ENCODE data around the gene FUBP1. TPM values are rescaled to one million over a fixed set of nuclear protein-coding genes. Genes with fewer than 3 reads are reported as not detected.

Gene FUBP1
- total and polyA plus RNA-seq, 9 of the 15 experiments (the other 6 are each of a cell fraction or from before 2014, with no cell fraction given) = 104 to 294 (median 213) TPM

DNA sequence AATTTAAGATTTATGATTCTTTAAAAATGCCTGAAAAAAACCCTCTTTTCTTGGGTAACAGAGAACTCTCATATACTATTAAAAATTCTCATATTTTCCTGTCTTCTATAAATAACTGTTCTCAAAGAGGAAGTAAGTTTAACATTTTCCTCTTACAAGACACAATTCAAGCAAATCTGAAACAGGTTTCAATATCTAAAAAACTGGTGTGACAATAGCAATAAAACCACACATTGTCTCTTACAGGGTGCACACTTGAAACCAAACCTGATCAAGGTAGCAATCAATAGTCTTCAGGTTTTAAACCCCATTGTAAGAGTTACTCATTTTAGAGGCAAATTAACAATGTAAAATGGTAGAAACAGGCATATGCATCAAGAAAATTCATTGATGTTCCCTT lies 28.0 kb downstream of the FUBP1 start:
- intact Hi-C loops (cut with micrococcal nuclease) = no loop called here
- H3K27ac ChIP-seq (ENCODE audit: extremely low read depth, low read depth, low read length) = no peak overlapping the region
- BruUV-seq (replicated peaks) = no TSS peak

More for the DNA sequence above, 28.0 kb downstream of the FUBP1 start:
- in situ Hi-C loops (cut with MboI) = no loop called here
- no peaks in the 10 kb centered on the region for H3K9me3 ChIP-seq (replicated peaks; ENCODE audit: control insufficient read depth, insufficient read depth, low read depth, low read length)
- H3K4me1 ChIP-seq (replicated peaks in 1 of 2; ENCODE audit: control insufficient read depth in 2 of 2, insufficient read depth in 2 of 2, low read length in 2 of 2) = no peaks in the 10 kb centered on the region
- no peaks in the 10 kb centered on the region for H4K20me1 ChIP-seq (replicated peaks; ENCODE audit: control insufficient read depth, insufficient read depth, low read length)
- no peaks in the 10 kb centered on the region for H3K27me3 ChIP-seq (ENCODE audit: control insufficient read depth in 2 of 2, insufficient read depth in 2 of 2, low read length in 2 of 2)
- peaks cover 16% of the 10 kb centered on the region; the same call in 1 of the 3 replicates for H3K79me2 ChIP-seq (ENCODE audit: control insufficient read depth, insufficient read depth, low read length)
- ATAC-seq = no peak
- H3K4me2 ChIP-seq (ENCODE audit: insufficient read depth, low read length) = no peak overlapping the region
- ChIA-PET POLR2A (interaction anchor here (0.6 to 1.7 kb wide), 5 partner anchors 9 to 27 kb away, joined by 3 to 4 read pairs (median 3); no protein-coding TSS in a partner anchor), CTCF (ENCODE audit: low intra/inter-chr PET ratio) (no interaction called here)
- no peak for FAIRE-seq
- no peak for DNase-seq (ENCODE audit: extremely low read depth in 1 of 4, low spot score in 3 of 4)
- no peak overlapping the region for H2AFZ ChIP-seq (ENCODE audit: low read depth, low read length)
- peaks cover 98% of the 10 kb centered on the region for H3K36me3 ChIP-seq (ENCODE audit: control insufficient read depth, insufficient read depth, low read length)
- H3K9me1 ChIP-seq (ENCODE audit: control insufficient read depth, insufficient read depth, low read length) = no peaks in the 10 kb centered on the region
- no peak for TF ChIP-seq RBM22 (IDR thresholded peaks at IDR 0.05; ENCODE audit: low read depth, low read length, poor library complexity, severe bottlenecking)
- TF ChIP-seq MTA2 (IDR thresholded peaks at IDR 0.05; ENCODE audit: low read depth) = no peak
- TF ChIP-seq, protein P1, sequence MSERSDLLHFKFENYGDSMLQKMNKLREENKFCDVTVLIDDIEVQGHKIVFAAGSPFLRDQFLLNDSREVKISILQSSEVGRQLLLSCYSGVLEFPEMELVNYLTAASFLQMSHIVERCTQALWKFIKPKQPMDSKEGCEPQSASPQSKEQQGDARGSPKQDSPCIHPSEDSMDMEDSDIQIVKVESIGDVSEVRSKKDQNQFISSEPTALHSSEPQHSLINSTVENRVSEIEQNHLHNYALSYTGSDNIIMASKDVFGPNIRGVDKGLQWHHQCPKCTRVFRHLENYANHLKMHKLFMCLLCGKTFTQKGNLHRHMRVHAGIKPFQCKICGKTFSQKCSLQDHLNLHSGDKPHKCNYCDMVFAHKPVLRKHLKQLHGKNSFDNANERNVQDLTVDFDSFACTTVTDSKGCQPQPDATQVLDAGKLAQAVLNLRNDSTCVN (CRISPR knock-in tag; IDR thresholded peaks at IDR 0.05) = no peak
- no peak for TF ChIP-seq PPARD (CRISPR knock-in tag; IDR thresholded peaks at IDR 0.05)
- no peak for TF ChIP-seq TFAM (CRISPR knock-in tag; conservative IDR thresholded peaks at IDR 0.05)
- no peak for TF ChIP-seq BCL6 (CRISPR knock-in tag; IDR thresholded peaks at IDR 0.05)
- TF ChIP-seq, protein P2, sequence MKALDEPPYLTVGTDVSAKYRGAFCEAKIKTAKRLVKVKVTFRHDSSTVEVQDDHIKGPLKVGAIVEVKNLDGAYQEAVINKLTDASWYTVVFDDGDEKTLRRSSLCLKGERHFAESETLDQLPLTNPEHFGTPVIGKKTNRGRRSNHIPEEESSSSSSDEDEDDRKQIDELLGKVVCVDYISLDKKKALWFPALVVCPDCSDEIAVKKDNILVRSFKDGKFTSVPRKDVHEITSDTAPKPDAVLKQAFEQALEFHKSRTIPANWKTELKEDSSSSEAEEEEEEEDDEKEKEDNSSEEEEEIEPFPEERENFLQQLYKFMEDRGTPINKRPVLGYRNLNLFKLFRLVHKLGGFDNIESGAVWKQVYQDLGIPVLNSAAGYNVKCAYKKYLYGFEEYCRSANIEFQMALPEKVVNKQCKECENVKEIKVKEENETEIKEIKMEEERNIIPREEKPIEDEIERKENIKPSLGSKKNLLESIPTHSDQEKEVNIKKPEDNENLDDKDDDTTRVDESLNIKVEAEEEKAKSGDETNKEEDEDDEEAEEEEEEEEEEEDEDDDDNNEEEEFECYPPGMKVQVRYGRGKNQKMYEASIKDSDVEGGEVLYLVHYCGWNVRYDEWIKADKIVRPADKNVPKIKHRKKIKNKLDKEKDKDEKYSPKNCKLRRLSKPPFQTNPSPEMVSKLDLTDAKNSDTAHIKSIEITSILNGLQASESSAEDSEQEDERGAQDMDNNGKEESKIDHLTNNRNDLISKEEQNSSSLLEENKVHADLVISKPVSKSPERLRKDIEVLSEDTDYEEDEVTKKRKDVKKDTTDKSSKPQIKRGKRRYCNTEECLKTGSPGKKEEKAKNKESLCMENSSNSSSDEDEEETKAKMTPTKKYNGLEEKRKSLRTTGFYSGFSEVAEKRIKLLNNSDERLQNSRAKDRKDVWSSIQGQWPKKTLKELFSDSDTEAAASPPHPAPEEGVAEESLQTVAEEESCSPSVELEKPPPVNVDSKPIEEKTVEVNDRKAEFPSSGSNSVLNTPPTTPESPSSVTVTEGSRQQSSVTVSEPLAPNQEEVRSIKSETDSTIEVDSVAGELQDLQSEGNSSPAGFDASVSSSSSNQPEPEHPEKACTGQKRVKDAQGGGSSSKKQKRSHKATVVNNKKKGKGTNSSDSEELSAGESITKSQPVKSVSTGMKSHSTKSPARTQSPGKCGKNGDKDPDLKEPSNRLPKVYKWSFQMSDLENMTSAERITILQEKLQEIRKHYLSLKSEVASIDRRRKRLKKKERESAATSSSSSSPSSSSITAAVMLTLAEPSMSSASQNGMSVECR (CRISPR knock-in tag; IDR thresholded peaks at IDR 0.05) = no peak
- no peak for TF ChIP-seq BRCA1 (IDR thresholded peaks at IDR 0.05)
- no peak for TF ChIP-seq BRCA1 (CRISPR knock-in tag; IDR thresholded peaks at IDR 0.05)
- no peak for TF ChIP-seq GATAD2A (IDR thresholded peaks at IDR 0.05)
- no peak for TF ChIP-seq HNRNPH1 (optimal IDR thresholded peaks at IDR 0.05; ENCODE audit: low read depth, low read length)
- TF ChIP-seq TAL1 (IDR thresholded peaks at IDR 0.05) = no peak
- TF ChIP-seq KLF10 (CRISPR knock-in tag; IDR thresholded peaks at IDR 0.05) = no peak
- TF ChIP-seq NCOA1 (IDR thresholded peaks at IDR 0.05; ENCODE audit: low read depth) = no peak
- TF ChIP-seq ZEB2 (IDR thresholded peaks at IDR 0.05) = no peak
- TF ChIP-seq, protein P3, sequence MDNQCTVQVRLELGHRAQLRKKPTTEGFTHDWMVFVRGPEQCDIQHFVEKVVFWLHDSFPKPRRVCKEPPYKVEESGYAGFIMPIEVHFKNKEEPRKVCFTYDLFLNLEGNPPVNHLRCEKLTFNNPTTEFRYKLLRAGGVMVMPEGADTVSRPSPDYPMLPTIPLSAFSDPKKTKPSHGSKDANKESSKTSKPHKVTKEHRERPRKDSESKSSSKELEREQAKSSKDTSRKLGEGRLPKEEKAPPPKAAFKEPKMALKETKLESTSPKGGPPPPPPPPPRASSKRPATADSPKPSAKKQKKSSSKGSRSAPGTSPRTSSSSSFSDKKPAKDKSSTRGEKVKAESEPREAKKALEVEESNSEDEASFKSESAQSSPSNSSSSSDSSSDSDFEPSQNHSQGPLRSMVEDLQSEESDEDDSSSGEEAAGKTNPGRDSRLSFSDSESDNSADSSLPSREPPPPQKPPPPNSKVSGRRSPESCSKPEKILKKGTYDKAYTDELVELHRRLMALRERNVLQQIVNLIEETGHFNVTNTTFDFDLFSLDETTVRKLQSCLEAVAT (IDR thresholded peaks at IDR 0.05) = no peak
- no peak for TF ChIP-seq NFE2L1 (tag; IDR thresholded peaks at IDR 0.05; ENCODE audit: borderline replicate concordance, low read depth)
- no peak for TF ChIP-seq MYC (IDR thresholded peaks at IDR 0.05; ENCODE audit: low read depth, low read length)
- TF ChIP-seq MYC (CRISPR knock-in tag; IDR thresholded peaks at IDR 0.05; ENCODE audit: borderline replicate concordance, low read depth) = no peak
- no peak overlapping the region for H3K4me3 ChIP-seq
- no peak overlapping the region for H3K9ac ChIP-seq (ENCODE audit: insufficient read depth in 1 of 2, low read depth in 2 of 2, low read length in 2 of 2)
